ENCODE results near the gene RRAS2. TPM values are rescaled to one million over a fixed set of nuclear protein-coding genes. Genes with fewer than 3 reads are reported as not detected.

RRAS2 gene
- total RNA-seq, 1 experiment from 2014 or later = 158 TPM

GRCh38 chr11:14310679-14311078 is 48.3 kb downstream of the RRAS2 start:
- H3K4me1 ChIP-seq (ENCODE audit: insufficient read depth, low read length) = peaks cover 20% of the 10 kb centered on the region; the same call in 1 of the 2 replicates
- no peak overlapping the region for H3T11ph ChIP-seq (ENCODE audit: low read length)
- no peak overlapping the region for H4K8ac ChIP-seq (replicated peaks; ENCODE audit: insufficient read length, low read depth, low read length)
- no peak overlapping the region for H2BK15ac ChIP-seq (ENCODE audit: low read depth, low read length)
- no peaks in the 10 kb centered on the region for H3K27me3 Mint-ChIP-seq (ENCODE audit: low read depth)
- no peak overlapping the region for H3K14ac ChIP-seq (ENCODE audit: insufficient read depth, low read length)
- TF ChIP-seq, protein P1, sequence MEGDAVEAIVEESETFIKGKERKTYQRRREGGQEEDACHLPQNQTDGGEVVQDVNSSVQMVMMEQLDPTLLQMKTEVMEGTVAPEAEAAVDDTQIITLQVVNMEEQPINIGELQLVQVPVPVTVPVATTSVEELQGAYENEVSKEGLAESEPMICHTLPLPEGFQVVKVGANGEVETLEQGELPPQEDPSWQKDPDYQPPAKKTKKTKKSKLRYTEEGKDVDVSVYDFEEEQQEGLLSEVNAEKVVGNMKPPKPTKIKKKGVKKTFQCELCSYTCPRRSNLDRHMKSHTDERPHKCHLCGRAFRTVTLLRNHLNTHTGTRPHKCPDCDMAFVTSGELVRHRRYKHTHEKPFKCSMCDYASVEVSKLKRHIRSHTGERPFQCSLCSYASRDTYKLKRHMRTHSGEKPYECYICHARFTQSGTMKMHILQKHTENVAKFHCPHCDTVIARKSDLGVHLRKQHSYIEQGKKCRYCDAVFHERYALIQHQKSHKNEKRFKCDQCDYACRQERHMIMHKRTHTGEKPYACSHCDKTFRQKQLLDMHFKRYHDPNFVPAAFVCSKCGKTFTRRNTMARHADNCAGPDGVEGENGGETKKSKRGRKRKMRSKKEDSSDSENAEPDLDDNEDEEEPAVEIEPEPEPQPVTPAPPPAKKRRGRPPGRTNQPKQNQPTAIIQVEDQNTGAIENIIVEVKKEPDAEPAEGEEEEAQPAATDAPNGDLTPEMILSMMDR (conservative IDR thresholded peaks at IDR 0.05) = no peak
- no peaks in the 10 kb centered on the region for H3K27me3 ChIP-seq (ENCODE audit: insufficient read depth, low read length)
- no peak overlapping the region for H2BK12ac ChIP-seq (ENCODE audit: insufficient read length, low read depth, low read length)
- H3K36me3 Mint-ChIP-seq (ENCODE audit: insufficient read depth in 1 of 3, low read depth in 3 of 3) = no peaks in the 10 kb centered on the region
- WGBS (ENCODE audit: extremely low coverage, insufficient read length, low lambda C conversion rate) = no CpG with 5 or more reads among the region's 1 CpG
- no peak overlapping the region for H2AFZ ChIP-seq (ENCODE audit: low read length)
- no peaks in the 10 kb centered on the region for H3K23me2 ChIP-seq (ENCODE audit: insufficient read length, low read depth, low read length, poor library complexity, severe bottlenecking)
- no peak overlapping the region for H3K4me3 Mint-ChIP-seq
- H2AK5ac ChIP-seq (ENCODE audit: insufficient read length, low read length) = no peak overlapping the region
- no peak overlapping the region for H4K5ac ChIP-seq (ENCODE audit: insufficient read length, low read depth, low read length)
- H4K91ac ChIP-seq (ENCODE audit: insufficient read length, low read depth, low read length) = no peak overlapping the region
- no peak overlapping the region for H3K56ac ChIP-seq (ENCODE audit: insufficient read length, low read depth, low read length)
- peaks cover 30 to 52% of the 10 kb centered on the region in 2 experiments for H3K4me1 Mint-ChIP-seq
- no peak overlapping the region for H2BK120ac ChIP-seq (ENCODE audit: low read depth, low read length, poor library complexity, severe bottlenecking)
- peaks cover 61% of the 10 kb centered on the region; the same call in 1 of the 2 replicates for H3K79me2 ChIP-seq (ENCODE audit: insufficient read depth, low read length)
- H3K18ac ChIP-seq (ENCODE audit: insufficient read length, low read depth, low read length) = no peak overlapping the region
- no peak overlapping the region for H3K27ac ChIP-seq (ENCODE audit: insufficient read length, low read depth, low read length)
- no peaks in the 10 kb centered on the region for H3K9me3 Mint-ChIP-seq
- H4K20me1 ChIP-seq (ENCODE audit: control insufficient read depth, insufficient read depth, insufficient read length) = no peaks in the 10 kb centered on the region
- H3K4me2 ChIP-seq (ENCODE audit: insufficient read depth, insufficient read length, low read length) = no peak overlapping the region
- peak overlapping the region in 1 of 3 experiments; percentile 19; a peak in 3 of 7 replicates for H3K27ac Mint-ChIP-seq
- H3K9ac ChIP-seq (ENCODE audit: extremely low read depth, insufficient read length, low read length) = no peak overlapping the region
- peaks cover 5% of the 10 kb centered on the region for H3K79me1 ChIP-seq (ENCODE audit: insufficient read depth, low read depth, low read length, poor library complexity, severe bottlenecking)
- no peak overlapping the region for H2BK20ac ChIP-seq (ENCODE audit: low read depth, low read length, poor library complexity, severe bottlenecking)
- no peak for DNase-seq
- no peak overlapping the region for H3K4ac ChIP-seq (ENCODE audit: low read depth, low read length)
- H3K9me3 ChIP-seq (ENCODE audit: control insufficient read depth, low read depth, low read length) = no peaks in the 10 kb centered on the region
- H2BK5ac ChIP-seq (ENCODE audit: insufficient read length, low read length) = no peak overlapping the region
- no peak overlapping the region for H3K23ac ChIP-seq (ENCODE audit: insufficient read length, low read depth, low read length)

Data from H9 (cell line).